CD4-positive, alpha-beta T cell treated with Interleukin-2 at 100 ng/mL for 4 hours (primary cell): ENCODE results near the gene LRRC55.

Experiments
- DNase-seq: peaks from one replicate; pipeline ENCODE4 v3.0.0-alpha.2; 2020; ENCODE audit warnings: low spot score

Gene LRRC55

GRCh38 chr11:57202281-57202680 lies 20.5 kb downstream of the LRRC55 start:
- no peak for DNase-seq

GRCh38 chr11:57203359-57203758 lies 21.6 kb downstream of the LRRC55 start:
- DNase-seq: no peak

GRCh38 chr11:57203882-57204480 lies 22.2 kb downstream of the LRRC55 start:
- no peak for DNase-seq

- no peak for DNase-seq
Observed at GRCh38 chr11:57205041-57205641, 23.4 kb downstream of the LRRC55 start.

GRCh38 chr11:57207168-57207567 lies 25.4 kb downstream of the LRRC55 start:
- no peak for DNase-seq

GRCh38 chr11:57210781-57211180 lies 29.0 kb downstream of the LRRC55 start:
- DNase-seq: no peak

- no peak for DNase-seq
Observed at GRCh38 chr11:57213342-57214097, 31.8 kb downstream of the LRRC55 start.

GRCh38 chr11:57214098-57214417 lies 32.3 kb downstream of the LRRC55 start:
- DNase-seq: no peak

GRCh38 chr11:57214494-57214893 lies 32.7 kb downstream of the LRRC55 start:
- no peak for DNase-seq

GRCh38 chr11:57216463-57216862 lies 34.7 kb downstream of the LRRC55 start:
- no peak for DNase-seq

GRCh38 chr11:57217053-57217452 lies 35.3 kb downstream of the LRRC55 start:
- DNase-seq: no peak

GRCh38 chr11:57219021-57219627 lies 37.4 kb downstream of the LRRC55 start:
- no peak for DNase-seq

GRCh38 chr11:57222239-57222638 lies 40.5 kb downstream of the LRRC55 start:
- no peak for DNase-seq

GRCh38 chr11:57223601-57224000 lies 41.8 kb downstream of the LRRC55 start:
- no peak for DNase-seq

- no peak for DNase-seq
Observed at GRCh38 chr11:57224128-57224527, 42.4 kb downstream of the LRRC55 start.

- DNase-seq: no peak
Observed at GRCh38 chr11:57224537-57224936, 42.8 kb downstream of the LRRC55 start.

GRCh38 chr11:57228600-57228999 lies 46.8 kb downstream of the LRRC55 start:
- DNase-seq: no peak

GRCh38 chr11:57230316-57230715 lies 48.6 kb downstream of the LRRC55 start:
- no peak for DNase-seq

- DNase-seq: no peak
Observed at GRCh38 chr11:57230791-57231538, 49.2 kb downstream of the LRRC55 start.

GRCh38 chr11:57231539-57232253 lies 49.9 kb downstream of the LRRC55 start:
- no peak for DNase-seq

- no peak for DNase-seq
Observed at GRCh38 chr11:57233702-57234101, 51.9 kb downstream of the LRRC55 start.
